IPS-NIHi7 (cell line): ENCODE measurements around the gene ACBD6.

Source experiments
- DNase-seq: peaks from one replicate; pipeline ENCODE4 v3.0.0; 2012; ENCODE audit warnings: mixed read lengths; ENCODE audit errors: extremely low spot score

ACBD6 gene

GRCh38 chr1:180256341-180257027 is 245.9 kb downstream of the ACBD6 start:
- DNase-seq, result no peak

GRCh38 chr1:180255536-180256340 is 246.6 kb downstream of the ACBD6 start:
- no peak for DNase-seq

- DNase-seq, result no peak
Observed at GRCh38 chr1:180254854-180255253, 247.5 kb downstream of the ACBD6 start.

- DNase-seq, result no peak
Observed at GRCh38 chr1:180254496-180254819, 247.9 kb downstream of the ACBD6 start.

GRCh38 chr1:180253585-180254495 is 248.5 kb downstream of the ACBD6 start:
- no peak for DNase-seq

GRCh38 chr1:180252638-180253536 is 249.5 kb downstream of the ACBD6 start:
- peak; percentile 75 for DNase-seq

- no peak for DNase-seq
Observed at GRCh38 chr1:180251526-180252305, 250.7 kb downstream of the ACBD6 start.

GRCh38 chr1:180250883-180251509 is 251.4 kb downstream of the ACBD6 start:
- no peak for DNase-seq

- DNase-seq, result no peak
Observed at GRCh38 chr1:180250499-180250770, 251.9 kb downstream of the ACBD6 start.

GRCh38 chr1:180249725-180250498 is 252.5 kb downstream of the ACBD6 start:
- no peak for DNase-seq

- DNase-seq, result peak; percentile 77
Observed at GRCh38 chr1:180248731-180249681, 253.4 kb downstream of the ACBD6 start.

GRCh38 chr1:180248176-180248575 is 254.2 kb downstream of the ACBD6 start:
- no peak for DNase-seq

- DNase-seq, result no peak
Observed at GRCh38 chr1:180247580-180247979, 254.8 kb downstream of the ACBD6 start.

GRCh38 chr1:180247061-180247460 is 255.3 kb downstream of the ACBD6 start:
- DNase-seq, result no peak

GRCh38 chr1:180246579-180246978 is 255.8 kb downstream of the ACBD6 start:
- DNase-seq, result no peak

- no peak for DNase-seq
Observed at GRCh38 chr1:180244840-180245239, 257.5 kb downstream of the ACBD6 start.

- DNase-seq, result no peak
Observed at GRCh38 chr1:180243517-180244221, 258.7 kb downstream of the ACBD6 start.
